Cardiac fibroblast (primary cell): ENCODE results near the gene HSF2.

Experiments
- DNase-seq, 2 donors: peaks; one replicate each; pipeline versions ENCODE4 v3.0.0 to v3.0.0-alpha.2; 2010; ENCODE audit warnings: low read depth in 2 of 2
- H3K4me3 ChIP-seq, 2 donors: replicated peaks in 1 of 2; 1 replicate in 1 of 2; 2 replicates in 1 of 2; pipeline ENCODE4 v1.5.1; 2011; ENCODE audit warnings: low read depth in 2 of 2, low read length in 2 of 2, mild to moderate bottlenecking in 2 of 2, moderate library complexity in 1 of 2
- TF ChIP-seq, protein P1 (sequence below): IDR thresholded peaks from one replicate; pipeline ENCODE4 v1.5.1; 2011; ENCODE audit warnings: low read depth, mild to moderate bottlenecking, low read length, inconsistent platforms

HSF2 gene

GRCh38 chr6:122399348-122400120 is at the start of gene HSF2:
Gene HSF2, plus strand, starts transcription at chr6:122399652. Its CDS starts 86 bp downstream, at chr6:122399738.
- TF ChIP-seq, protein P1, sequence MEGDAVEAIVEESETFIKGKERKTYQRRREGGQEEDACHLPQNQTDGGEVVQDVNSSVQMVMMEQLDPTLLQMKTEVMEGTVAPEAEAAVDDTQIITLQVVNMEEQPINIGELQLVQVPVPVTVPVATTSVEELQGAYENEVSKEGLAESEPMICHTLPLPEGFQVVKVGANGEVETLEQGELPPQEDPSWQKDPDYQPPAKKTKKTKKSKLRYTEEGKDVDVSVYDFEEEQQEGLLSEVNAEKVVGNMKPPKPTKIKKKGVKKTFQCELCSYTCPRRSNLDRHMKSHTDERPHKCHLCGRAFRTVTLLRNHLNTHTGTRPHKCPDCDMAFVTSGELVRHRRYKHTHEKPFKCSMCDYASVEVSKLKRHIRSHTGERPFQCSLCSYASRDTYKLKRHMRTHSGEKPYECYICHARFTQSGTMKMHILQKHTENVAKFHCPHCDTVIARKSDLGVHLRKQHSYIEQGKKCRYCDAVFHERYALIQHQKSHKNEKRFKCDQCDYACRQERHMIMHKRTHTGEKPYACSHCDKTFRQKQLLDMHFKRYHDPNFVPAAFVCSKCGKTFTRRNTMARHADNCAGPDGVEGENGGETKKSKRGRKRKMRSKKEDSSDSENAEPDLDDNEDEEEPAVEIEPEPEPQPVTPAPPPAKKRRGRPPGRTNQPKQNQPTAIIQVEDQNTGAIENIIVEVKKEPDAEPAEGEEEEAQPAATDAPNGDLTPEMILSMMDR = no peak
- peak; percentile 98 to 99 for DNase-seq
- peak within 1 kb of the TSS; percentile 98 to 99 for H3K4me3 ChIP-seq

DNA sequence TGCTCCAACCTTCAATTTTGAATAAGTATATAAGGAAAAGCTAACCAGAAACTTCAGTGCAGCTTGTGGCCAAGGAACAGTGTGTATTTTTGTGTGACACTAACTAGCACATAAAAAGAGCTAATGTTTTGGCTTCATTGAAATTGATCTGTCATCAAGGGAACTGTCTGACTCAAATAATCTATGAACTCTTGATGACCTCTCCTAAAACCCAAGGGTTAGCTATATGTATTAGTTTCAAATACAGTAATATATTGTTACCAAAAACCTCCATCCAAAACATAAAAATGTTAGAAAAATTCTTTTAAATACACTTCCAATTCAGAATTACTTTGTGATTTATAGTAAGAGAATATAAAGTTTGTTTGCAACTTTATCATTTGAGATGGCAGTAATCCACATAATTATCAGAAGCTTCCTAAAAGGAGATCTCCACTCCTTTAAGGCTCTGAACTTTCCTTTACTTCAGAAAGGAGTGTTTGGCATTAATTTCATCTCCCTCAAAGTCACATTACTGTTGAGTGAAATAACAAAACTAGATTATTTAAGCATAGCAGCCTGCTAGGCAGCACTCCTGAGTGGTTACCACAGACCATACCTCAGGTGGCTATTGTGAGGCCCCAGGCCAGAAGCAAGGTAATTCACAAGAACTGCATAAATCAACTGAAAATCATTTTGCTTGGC is 46.3 kb upstream of the HSF2 start:
- TF ChIP-seq, protein P1 = no peak
- no peak overlapping the region for H3K4me3 ChIP-seq
- DNase-seq = no peak

DNA sequence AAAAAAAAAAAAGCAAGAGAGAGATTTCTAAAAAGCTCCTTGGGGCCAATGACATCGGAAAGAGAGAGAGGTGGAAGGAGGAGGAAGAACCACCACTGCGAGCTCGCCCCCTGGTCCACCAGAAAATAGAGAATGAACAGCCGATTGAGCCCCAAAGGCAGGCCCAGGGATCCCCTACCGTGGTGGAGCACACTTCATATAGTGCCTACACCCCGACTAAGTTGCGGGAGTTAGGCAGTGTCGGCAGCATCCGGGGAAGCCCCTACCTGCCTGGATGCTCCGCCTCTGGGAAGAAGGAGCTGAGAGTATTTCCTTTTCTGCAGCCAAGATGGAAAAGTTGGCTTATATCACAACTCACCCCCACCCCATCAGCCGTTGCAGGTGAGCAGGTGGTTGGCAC is 38.6 kb upstream of the HSF2 start:
- no peak overlapping the region for H3K4me3 ChIP-seq
- no peak for DNase-seq
- TF ChIP-seq, protein P1 = no peak

DNA sequence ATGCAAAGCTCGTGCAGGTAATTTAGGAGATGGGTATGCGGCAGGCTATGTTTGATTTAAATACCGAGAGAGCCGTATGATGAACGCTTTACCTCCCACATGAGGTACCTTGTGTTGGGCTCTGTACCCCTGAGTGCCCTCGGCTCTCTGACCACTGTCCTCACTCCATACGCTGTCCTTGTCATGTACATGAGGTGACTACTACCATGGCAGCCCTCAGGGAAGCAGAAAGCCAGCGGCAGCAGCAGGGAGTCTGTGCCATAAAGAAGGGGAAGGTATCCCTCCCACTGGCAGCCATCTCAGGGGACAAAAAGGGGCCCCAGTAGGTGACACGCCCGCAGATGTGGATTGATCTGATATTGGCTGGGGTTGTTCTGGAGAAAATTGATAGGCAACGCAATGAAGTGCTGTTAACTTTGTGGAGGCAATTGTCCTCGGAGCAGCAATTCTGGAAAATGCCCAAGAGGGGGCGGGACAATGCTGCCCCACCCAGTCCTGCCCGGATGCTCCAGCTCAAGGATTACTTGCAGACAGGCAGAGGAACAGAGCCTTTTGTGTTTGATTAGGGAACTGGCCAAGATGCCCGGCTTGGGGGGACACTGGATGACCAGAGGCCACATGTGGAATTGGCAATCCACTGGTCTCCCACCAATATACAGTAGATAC is 38.0 kb upstream of the HSF2 start:
- H3K4me3 ChIP-seq = no peak overlapping the region
- no peak for DNase-seq
- TF ChIP-seq, protein P1 = no peak

GRCh38 chr6:122363769-122364483 is 35.5 kb upstream of the HSF2 start:
- no peak for DNase-seq
- TF ChIP-seq, protein P1 = no peak
- H3K4me3 ChIP-seq = no peak overlapping the region

DNA sequence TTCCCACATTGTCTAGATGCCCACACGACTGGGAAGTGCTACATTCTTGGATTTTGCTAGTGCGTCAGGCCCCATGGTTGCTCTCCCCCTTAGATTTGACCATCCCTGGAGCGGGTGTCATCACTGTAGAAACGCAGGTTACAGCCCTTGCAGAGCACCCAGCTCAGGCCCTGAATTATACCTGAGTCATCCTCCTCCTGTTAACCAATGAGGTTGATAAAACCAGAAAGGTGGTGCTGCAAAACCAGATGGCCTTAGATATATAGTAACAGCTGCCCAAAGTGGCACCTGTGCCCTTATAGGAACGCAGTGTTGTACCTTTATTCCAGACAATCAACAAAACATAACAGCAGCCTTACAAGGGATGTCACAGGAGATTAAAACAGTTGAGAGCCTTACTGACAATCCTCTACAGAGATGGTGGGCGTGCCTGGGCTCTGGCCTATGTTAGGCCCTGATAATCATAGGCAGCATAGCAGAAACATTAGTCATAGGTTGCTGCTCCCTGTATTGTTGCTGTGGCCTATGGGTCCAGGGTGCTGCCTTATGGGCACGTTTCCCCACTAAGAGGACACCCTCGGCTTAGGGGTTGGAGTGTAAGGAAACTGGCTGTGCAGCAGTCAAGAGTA is 33.6 kb upstream of the HSF2 start:
- H3K4me3 ChIP-seq = no peak overlapping the region
- TF ChIP-seq, protein P1 = no peak
- peak in 1 of 2 donors; percentile 11 for DNase-seq
